ENCODE results near the gene TANGO6.
"Not testable (repeated sequence)": the region's sequence is repeated elsewhere in the genome, so short reads cannot be mapped to it uniquely, and the experiment has no call there.

Gene TANGO6

GRCh38 chr16:69048328-69049120 lies 205.2 kb downstream of the TANGO6 start:
- in situ Hi-C loops (cut with MboI; ENCODE audit: low sequenced_read_pairs) = no loop called here

DNA sequence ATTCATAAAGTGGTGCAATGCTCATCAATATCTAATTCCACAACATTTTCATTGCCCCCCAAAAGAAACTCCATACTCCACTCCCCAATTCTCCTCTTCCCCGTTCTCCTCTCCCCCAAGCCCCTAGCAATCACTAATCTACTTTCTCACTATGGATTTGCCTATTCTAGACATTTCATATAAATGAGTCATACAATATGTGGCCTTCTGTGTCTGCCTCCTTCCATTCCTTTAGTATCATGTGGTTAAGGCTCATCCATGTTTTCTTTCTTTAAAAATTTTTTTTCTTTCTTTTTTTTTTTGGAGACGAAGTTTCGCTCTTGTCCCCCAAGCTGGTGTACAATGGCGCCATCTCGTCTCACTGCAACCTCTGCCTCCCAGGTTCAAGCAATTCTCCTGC lies 205.8 kb downstream of the TANGO6 start:
- in situ Hi-C loops (cut with MboI; ENCODE audit: low sequenced_read_pairs) = no loop called here

DNA sequence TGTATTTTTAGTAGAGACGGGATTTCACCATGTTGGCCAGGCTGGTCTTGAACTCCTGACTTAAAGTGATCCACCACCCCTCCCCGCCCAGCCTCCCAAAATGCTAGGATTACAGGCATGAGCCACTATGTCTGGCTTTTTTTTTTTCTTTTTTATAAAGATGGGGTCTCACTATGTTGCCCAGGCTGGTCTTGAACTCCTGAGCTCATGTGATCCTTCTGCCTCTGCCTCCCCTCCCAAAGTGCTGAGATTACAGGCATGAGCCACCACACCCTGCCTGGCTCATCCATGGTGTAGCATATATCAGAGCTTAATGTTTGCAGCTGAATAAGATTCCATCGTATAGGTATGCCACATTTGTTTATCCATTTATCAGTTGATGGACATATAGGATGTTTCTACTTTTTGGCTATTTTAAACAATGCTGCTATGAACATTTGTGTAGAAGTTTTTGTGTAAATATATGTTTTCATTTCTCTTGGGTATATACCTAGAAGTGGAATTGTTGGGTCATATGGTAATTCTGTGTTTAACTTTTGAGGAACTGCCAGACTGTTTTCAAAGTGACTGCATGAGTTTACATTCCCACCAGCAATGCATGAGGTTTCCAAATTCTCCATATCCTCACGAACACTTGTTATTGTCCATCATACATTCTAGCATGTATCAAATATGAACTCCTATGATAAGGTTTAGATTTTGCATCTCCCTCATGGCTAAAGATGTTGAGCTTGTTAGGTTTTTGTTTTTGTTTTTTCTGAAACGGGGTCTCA lies 206.5 kb downstream of the TANGO6 start:
- in situ Hi-C loops (cut with MboI; ENCODE audit: low sequenced_read_pairs) = no loop called here

- in situ Hi-C loops (cut with MboI; ENCODE audit: low sequenced_read_pairs) = not testable (repeated sequence)
Measured at GRCh38 chr16:69051517-69051830, 208.1 kb downstream of the TANGO6 start.

DNA sequence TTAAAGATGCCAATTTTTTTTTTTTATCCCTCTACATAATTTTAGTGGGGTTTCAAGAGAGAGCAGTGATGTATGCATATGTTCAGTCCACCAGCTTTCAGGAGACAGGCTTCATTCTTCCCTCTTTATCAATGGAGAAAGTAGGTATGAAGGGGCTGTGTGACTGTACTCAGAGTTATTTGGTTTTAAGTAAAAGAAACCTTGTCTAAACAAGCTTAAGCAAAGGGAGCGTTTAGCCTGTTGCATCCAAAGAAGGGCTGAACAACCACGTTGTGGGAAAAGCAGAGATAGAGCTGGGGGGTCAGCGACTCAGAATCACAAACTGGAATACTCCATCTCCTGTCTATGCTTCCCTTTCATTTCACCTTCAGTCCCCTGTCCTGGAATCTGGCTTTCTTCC lies 211.7 kb downstream of the TANGO6 start:
- in situ Hi-C loops (cut with MboI; ENCODE audit: low sequenced_read_pairs) = no loop called here

DNA sequence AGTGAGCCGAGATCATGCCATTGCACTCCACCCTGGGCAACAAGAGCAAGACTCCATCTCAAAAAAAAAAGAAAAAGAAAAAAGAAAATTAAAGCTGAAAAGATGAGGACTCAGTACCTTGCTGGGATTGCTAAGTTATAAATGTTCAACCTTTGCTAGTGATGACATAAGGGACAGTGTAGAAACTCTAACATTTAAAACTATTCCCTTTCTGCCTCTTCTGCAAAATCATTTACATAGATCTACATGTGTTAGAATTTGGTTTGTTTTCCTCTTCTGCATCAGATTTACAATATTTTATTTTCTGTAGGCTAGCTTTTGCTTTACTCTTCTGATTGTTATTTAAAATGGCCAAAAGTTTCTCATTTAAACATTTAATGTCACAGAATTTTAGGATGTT lies 212.6 kb downstream of the TANGO6 start:
- in situ Hi-C loops (cut with MboI; ENCODE audit: low sequenced_read_pairs) = no loop called here

GRCh38 chr16:69056421-69056820 lies 213.1 kb downstream of the TANGO6 start:
- in situ Hi-C loops (cut with MboI; ENCODE audit: low sequenced_read_pairs) = no loop called here

- in situ Hi-C loops (cut with MboI; ENCODE audit: low sequenced_read_pairs) = no loop called here
Measured at GRCh38 chr16:69057400-69058378, 214.4 kb downstream of the TANGO6 start.

DNA sequence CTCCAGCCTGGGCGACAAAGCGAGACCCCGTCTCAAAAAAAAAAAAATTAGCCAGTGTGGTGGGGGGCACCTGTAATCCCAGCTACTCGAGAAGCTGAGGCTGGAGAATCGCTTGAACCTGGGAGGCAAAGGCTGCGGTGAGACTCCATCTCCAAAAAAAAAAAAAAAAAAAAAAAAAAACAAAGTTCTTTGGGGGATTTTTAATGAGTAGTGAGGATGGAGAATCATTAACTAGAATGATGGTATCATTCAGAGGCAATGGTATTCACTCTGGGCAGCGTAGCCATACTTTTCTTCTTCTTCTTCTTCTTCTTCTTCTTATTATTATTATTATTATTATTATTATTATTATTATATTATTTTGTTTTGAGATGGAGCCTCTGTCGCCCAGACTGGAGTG lies 220.2 kb downstream of the TANGO6 start:
- in situ Hi-C loops (cut with MboI; ENCODE audit: low sequenced_read_pairs) = not testable (repeated sequence)

DNA sequence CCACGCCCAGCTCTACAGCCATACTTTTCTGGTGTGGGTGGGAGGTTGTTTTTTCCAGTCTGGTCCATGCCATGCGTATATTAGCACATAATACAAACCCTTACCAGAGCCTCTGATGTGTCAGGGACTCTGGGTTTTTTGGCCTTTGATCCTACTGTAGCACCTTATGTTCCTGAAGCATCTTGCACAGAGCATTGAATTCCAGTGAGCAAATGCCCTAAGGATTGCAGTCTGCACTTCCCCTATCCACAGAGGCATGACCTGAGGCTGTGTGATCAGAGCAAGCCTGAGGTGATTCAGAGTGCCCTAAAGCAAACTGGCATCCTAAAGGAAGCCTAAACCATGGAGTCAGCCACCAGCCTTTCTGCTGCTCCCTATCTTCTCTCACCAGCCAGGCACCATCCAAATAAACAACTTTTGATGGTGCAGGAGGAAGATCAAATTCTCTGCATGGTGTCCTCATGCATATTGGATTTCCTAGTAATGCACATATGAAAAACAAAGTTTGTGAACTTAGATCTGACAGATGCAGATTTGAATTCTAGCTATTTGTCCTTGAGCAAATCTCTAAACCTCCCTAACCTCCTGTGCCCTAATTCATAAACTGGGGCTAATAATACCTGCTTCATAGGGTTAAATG lies 220.9 kb downstream of the TANGO6 start:
- in situ Hi-C loops (cut with MboI; ENCODE audit: low sequenced_read_pairs) = no loop called here

GRCh38 chr16:69064764-69065313 lies 221.5 kb downstream of the TANGO6 start:
- in situ Hi-C loops (cut with MboI; ENCODE audit: low sequenced_read_pairs) = no loop called here

DNA sequence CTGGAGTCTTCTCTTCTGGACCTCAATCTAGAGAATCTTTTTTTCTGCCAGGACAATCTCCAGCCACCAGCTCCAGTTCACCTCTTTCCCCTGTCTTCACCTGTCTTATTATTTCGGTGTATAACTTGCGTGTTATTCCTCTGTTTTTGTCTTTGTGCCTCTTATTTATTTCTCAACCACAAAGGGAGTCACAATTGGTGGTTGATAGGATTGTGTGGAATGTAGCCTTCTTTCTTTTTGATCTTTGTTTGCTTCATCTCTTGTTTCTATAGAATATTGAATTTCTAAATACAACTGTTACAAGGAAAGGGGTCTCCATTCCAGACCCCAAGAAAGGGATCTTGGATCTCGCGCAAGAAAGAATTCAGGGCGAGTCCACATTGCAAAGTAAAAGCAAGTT lies 226.2 kb downstream of the TANGO6 start:
- in situ Hi-C loops (cut with MboI; ENCODE audit: low sequenced_read_pairs) = no loop called here

DNA sequence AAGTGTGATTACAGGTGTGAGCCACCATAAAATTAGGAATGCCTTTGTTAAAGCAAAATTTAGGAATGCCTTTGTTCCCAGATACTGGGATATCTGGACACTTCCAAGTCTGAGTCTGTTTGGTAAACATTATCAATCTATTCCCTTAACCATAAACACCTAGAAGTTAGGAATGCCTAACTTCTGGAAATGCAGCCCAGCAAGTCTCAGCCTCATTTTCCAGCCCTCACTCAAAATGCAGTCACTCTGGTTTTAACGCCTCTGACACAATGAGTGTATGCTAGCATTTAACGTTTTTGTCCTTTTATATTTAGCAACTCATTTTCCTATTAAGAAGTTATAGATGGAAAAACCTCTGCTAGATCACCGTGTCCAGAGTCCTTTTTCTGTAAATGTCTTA lies 227.7 kb downstream of the TANGO6 start:
- in situ Hi-C loops (cut with MboI; ENCODE audit: low sequenced_read_pairs) = no loop called here

- in situ Hi-C loops (cut with MboI; ENCODE audit: low sequenced_read_pairs) = no loop called here
Measured at GRCh38 chr16:69072640-69072974, 229.3 kb downstream of the TANGO6 start.

GRCh38 chr16:69073181-69073702 lies 229.9 kb downstream of the TANGO6 start:
- in situ Hi-C loops (cut with MboI; ENCODE audit: low sequenced_read_pairs) = no loop called here

DNA sequence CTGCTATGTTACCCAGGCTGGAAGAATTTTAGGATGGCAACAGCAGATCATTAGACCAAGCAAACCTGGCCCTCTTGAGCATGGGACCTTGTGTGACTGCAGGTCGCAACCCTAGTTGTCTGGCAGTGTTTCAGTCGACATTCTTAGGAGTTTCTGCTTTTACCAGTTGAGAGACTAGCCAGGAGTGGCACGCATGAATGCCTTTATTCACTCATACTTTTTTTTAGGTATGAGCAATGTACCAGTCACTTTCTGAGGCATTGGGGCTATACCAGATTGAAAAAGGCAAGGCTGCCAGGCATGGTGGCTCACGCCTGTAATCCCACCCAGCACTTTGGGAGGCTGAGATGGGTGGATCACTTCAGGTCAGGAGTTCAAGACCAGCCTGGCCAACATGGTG lies 233.9 kb downstream of the TANGO6 start:
- in situ Hi-C loops (cut with MboI; ENCODE audit: low sequenced_read_pairs) = loop anchor here (25.0 kb wide), 1 partner anchor 90 kb away; no protein-coding TSS in a partner anchor

DNA sequence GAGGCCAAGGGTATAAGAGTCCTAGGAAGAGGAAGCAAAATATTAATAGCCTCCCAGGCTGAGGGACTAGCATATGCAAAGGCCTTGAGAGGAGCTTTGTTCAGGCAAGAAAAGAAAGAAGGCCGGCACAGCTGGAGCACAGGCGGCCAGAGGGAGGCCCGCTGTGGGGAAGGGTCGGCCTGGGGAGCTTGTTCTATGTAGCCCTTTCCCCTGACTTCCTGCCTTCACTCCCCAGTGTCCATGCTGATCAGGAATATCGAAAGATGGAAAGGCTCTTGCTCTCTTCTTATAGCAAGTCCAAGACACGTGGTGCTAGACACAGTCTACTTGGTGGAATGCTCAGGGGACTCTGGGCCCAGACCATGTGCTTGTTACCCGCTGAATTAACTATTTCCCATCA lies 234.7 kb downstream of the TANGO6 start:
- in situ Hi-C loops (cut with MboI; ENCODE audit: low sequenced_read_pairs) = loop anchor here (25.0 kb wide), 1 partner anchor 91 kb away; no protein-coding TSS in a partner anchor

- in situ Hi-C loops (cut with MboI; ENCODE audit: low sequenced_read_pairs) = loop anchor here (25.0 kb wide), 1 partner anchor 92 kb away; no protein-coding TSS in a partner anchor
Measured at GRCh38 chr16:69079697-69080096, 236.4 kb downstream of the TANGO6 start.

GRCh38 chr16:69083306-69083941 lies 240.1 kb downstream of the TANGO6 start:
- in situ Hi-C loops (cut with MboI; ENCODE audit: low sequenced_read_pairs) = loop anchor here (25.0 kb wide), 1 partner anchor 96 kb away; no protein-coding TSS in a partner anchor
